ENCODE measurements around the gene OXGR1.

DNA sequence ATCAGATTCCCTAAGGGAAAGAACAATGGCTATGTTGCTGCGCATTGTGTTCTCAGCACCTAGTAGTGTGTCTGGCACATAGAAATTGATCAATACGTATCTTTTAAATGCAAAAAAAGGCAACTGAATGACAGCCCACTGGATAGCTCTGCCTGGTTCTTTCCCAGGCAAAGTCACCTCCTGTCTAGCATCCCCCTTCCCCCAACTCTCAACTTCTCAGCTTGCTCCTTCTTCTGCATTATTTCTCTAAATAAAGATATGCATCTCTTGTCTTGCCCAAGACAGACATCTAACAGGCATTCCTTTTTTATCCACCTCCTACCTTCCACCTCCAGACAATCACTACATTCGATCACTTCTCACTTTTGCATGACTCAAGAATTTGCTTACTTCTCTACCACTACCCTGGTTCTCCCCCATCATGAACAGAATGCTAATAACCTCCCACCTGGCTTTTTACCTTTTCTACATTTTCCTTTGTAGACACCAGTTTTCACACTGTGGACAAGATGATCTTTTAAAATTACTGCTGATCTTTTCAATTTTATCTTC, 26.5 kb upstream of the OXGR1 start:
- TF ChIP-seq, protein P1, sequence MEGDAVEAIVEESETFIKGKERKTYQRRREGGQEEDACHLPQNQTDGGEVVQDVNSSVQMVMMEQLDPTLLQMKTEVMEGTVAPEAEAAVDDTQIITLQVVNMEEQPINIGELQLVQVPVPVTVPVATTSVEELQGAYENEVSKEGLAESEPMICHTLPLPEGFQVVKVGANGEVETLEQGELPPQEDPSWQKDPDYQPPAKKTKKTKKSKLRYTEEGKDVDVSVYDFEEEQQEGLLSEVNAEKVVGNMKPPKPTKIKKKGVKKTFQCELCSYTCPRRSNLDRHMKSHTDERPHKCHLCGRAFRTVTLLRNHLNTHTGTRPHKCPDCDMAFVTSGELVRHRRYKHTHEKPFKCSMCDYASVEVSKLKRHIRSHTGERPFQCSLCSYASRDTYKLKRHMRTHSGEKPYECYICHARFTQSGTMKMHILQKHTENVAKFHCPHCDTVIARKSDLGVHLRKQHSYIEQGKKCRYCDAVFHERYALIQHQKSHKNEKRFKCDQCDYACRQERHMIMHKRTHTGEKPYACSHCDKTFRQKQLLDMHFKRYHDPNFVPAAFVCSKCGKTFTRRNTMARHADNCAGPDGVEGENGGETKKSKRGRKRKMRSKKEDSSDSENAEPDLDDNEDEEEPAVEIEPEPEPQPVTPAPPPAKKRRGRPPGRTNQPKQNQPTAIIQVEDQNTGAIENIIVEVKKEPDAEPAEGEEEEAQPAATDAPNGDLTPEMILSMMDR (IDR thresholded peaks at IDR 0.05; ENCODE audit: low read depth, low read length): no peak
- TF ChIP-seq EZH2phosphoT487 (IDR thresholded peaks at IDR 0.05; ENCODE audit: low read depth): no peak

Measured in OCI-LY3 (cell line).